ENCODE results near the gene TMUB1.

- TF ChIP-seq CTCF (IDR thresholded peaks at IDR 0.05) (no peak), ZFX (IDR thresholded peaks at IDR 0.05; ENCODE audit: borderline replicate concordance) (no peak)
These were observed 37.3 kb downstream of the TMUB1 start for GRCh38 chr7:151045967-151046366.

Data from 22Rv1 (cell line).